ENCODE measurements around the gene ANKRD42.
A peak's percentile ranks its signal among the peaks of the same experiment; 100 is the strongest.

The ANKRD42 gene

DNA sequence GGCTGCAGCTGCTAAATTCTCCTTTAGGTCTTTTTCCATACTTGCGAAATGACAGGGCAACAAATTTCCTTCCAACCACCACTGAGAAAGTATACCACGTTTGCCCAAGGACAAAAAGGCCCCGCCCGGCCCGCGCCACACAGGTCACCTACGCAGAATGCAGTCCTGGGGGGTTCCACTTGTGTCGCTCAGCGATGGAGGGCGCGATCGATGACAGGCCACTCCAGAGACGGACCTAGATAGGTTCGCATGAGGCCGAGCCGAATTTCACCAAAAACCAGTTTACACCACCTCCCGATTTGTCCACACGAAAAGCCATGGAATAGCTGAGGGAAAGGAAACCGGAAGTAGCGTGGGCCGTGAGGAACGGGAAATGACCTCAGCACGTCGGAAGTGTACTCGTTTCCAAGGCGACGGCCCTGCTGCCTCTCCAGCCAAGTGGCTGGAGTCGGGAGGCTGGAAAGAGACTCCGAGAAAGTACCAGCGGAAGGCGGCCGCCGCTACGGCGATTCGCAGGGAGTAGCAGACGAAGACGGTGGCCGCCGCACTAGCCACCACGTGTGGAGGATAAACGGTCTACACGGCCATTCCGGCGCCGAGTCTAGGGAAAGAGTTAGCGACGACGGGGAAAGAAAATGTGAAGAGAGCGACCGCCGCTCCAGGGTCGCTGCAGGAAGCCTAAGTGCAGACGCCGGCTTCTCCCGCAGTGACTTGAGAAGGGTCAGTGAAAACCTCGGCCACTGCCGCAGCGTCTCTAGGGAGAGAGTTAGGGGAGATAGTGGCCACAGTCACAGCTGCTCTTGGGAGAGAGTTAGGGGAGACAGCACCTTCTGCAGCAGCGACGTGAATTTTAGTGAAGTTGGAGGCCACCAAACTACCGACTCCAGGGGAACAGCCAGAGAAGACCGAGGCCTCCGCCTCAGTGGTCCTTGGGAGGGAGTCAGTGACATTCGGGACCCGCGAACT lies at the start of gene ANKRD42:
ANKRD42 (plus strand) TSS at position 398 of the 966 bp plus-strand sequence. CDS start 959 bp downstream, outside the sequence.
- peak within 1 kb of the TSS; percentile 80 for H2AFZ ChIP-seq (ENCODE audit: low read length, unreplicated experiment)
- H3K4me3 ChIP-seq (ENCODE audit: low read depth, low read length), result peak within 1 kb of the TSS; percentile 95
- peak within 1 kb of the TSS; percentile 88 for H3K27ac ChIP-seq (ENCODE audit: low read depth, low read length)
- peaks cover 41% of the 10 kb centered on the region for H3K79me2 ChIP-seq (ENCODE audit: control insufficient read depth, insufficient read depth, low read length, unreplicated experiment)
- H3K27me3 ChIP-seq (ENCODE audit: insufficient read depth, low read length), result no peaks in the 10 kb centered on the region
- peaks cover 14% of the 10 kb centered on the region for H3K36me3 ChIP-seq (ENCODE audit: insufficient read depth, low read length)
- peaks cover 35% of the 10 kb centered on the region for H3K4me1 ChIP-seq (ENCODE audit: control insufficient read depth, insufficient read depth, low read length, unreplicated experiment)

- no peaks in the 10 kb centered on the region for H3K79me2 ChIP-seq (ENCODE audit: control insufficient read depth, insufficient read depth, low read length, unreplicated experiment)
- no peaks in the 10 kb centered on the region for H3K4me1 ChIP-seq (ENCODE audit: control insufficient read depth, insufficient read depth, low read length, unreplicated experiment)
- H3K27ac ChIP-seq (ENCODE audit: low read depth, low read length), result no peak overlapping the region
- no peaks in the 10 kb centered on the region for H3K36me3 ChIP-seq (ENCODE audit: insufficient read depth, low read length)
- no peak overlapping the region for H3K4me3 ChIP-seq (ENCODE audit: low read depth, low read length)
- no peaks in the 10 kb centered on the region for H3K27me3 ChIP-seq (ENCODE audit: insufficient read depth, low read length)
- H2AFZ ChIP-seq (ENCODE audit: low read length, unreplicated experiment), result no peak overlapping the region
Measured at GRCh38 chr11:83147895-83148294, 45.6 kb upstream of the ANKRD42 start.

DNA sequence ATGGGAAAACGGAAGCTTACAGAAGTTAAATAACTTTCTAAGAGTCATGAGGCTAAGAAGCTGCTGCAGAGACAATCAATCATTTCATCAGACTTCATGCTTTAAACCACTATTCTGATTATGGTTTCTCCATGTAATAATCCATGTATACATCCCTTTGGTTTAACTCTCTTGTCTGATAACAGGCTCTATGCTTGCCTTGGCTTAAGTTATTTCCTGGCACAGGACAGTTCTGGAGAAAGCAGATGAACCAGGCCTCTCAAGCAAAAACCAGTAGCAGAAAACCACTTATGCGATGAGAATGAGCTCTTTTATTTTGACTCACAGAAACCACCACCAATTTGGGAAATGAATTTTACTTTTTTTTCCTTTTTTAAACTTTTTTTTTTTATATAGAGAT lies 43.1 kb upstream of the ANKRD42 start:
- H3K79me2 ChIP-seq (ENCODE audit: control insufficient read depth, insufficient read depth, low read length, unreplicated experiment), result no peaks in the 10 kb centered on the region
- no peak overlapping the region for H2AFZ ChIP-seq (ENCODE audit: low read length, unreplicated experiment)
- no peak overlapping the region for H3K4me3 ChIP-seq (ENCODE audit: low read depth, low read length)
- no peaks in the 10 kb centered on the region for H3K36me3 ChIP-seq (ENCODE audit: insufficient read depth, low read length)
- H3K4me1 ChIP-seq (ENCODE audit: control insufficient read depth, insufficient read depth, low read length, unreplicated experiment), result no peaks in the 10 kb centered on the region
- no peaks in the 10 kb centered on the region for H3K27me3 ChIP-seq (ENCODE audit: insufficient read depth, low read length)
- no peak overlapping the region for H3K27ac ChIP-seq (ENCODE audit: low read depth, low read length)

GRCh38 chr11:83151274-83151977 lies 42.1 kb upstream of the ANKRD42 start:
- no peak overlapping the region for H3K4me3 ChIP-seq (ENCODE audit: low read depth, low read length)
- no peaks in the 10 kb centered on the region for H3K79me2 ChIP-seq (ENCODE audit: control insufficient read depth, insufficient read depth, low read length, unreplicated experiment)
- no peaks in the 10 kb centered on the region for H3K4me1 ChIP-seq (ENCODE audit: control insufficient read depth, insufficient read depth, low read length, unreplicated experiment)
- H3K36me3 ChIP-seq (ENCODE audit: insufficient read depth, low read length), result no peaks in the 10 kb centered on the region
- no peak overlapping the region for H3K27ac ChIP-seq (ENCODE audit: low read depth, low read length)
- no peak overlapping the region for H2AFZ ChIP-seq (ENCODE audit: low read length, unreplicated experiment)
- H3K27me3 ChIP-seq (ENCODE audit: insufficient read depth, low read length), result no peaks in the 10 kb centered on the region

- H2AFZ ChIP-seq (ENCODE audit: low read length, unreplicated experiment), result no peak overlapping the region
- H3K4me1 ChIP-seq (ENCODE audit: control insufficient read depth, insufficient read depth, low read length, unreplicated experiment), result no peaks in the 10 kb centered on the region
- H3K27me3 ChIP-seq (ENCODE audit: insufficient read depth, low read length), result no peaks in the 10 kb centered on the region
- H3K27ac ChIP-seq (ENCODE audit: low read depth, low read length), result no peak overlapping the region
- H3K36me3 ChIP-seq (ENCODE audit: insufficient read depth, low read length), result no peaks in the 10 kb centered on the region
- no peak overlapping the region for H3K4me3 ChIP-seq (ENCODE audit: low read depth, low read length)
- H3K79me2 ChIP-seq (ENCODE audit: control insufficient read depth, insufficient read depth, low read length, unreplicated experiment), result peaks cover 3% of the 10 kb centered on the region
Measured at GRCh38 chr11:83152264-83152663, 41.2 kb upstream of the ANKRD42 start.

GRCh38 chr11:83153764-83154163 lies 39.7 kb upstream of the ANKRD42 start:
- peaks cover 4% of the 10 kb centered on the region for H3K36me3 ChIP-seq (ENCODE audit: insufficient read depth, low read length)
- H3K4me3 ChIP-seq (ENCODE audit: low read depth, low read length), result no peak overlapping the region
- H2AFZ ChIP-seq (ENCODE audit: low read length, unreplicated experiment), result no peak overlapping the region
- H3K79me2 ChIP-seq (ENCODE audit: control insufficient read depth, insufficient read depth, low read length, unreplicated experiment), result peaks cover 18% of the 10 kb centered on the region
- H3K27ac ChIP-seq (ENCODE audit: low read depth, low read length), result no peak overlapping the region
- H3K4me1 ChIP-seq (ENCODE audit: control insufficient read depth, insufficient read depth, low read length, unreplicated experiment), result no peaks in the 10 kb centered on the region
- H3K27me3 ChIP-seq (ENCODE audit: insufficient read depth, low read length), result no peaks in the 10 kb centered on the region

DNA sequence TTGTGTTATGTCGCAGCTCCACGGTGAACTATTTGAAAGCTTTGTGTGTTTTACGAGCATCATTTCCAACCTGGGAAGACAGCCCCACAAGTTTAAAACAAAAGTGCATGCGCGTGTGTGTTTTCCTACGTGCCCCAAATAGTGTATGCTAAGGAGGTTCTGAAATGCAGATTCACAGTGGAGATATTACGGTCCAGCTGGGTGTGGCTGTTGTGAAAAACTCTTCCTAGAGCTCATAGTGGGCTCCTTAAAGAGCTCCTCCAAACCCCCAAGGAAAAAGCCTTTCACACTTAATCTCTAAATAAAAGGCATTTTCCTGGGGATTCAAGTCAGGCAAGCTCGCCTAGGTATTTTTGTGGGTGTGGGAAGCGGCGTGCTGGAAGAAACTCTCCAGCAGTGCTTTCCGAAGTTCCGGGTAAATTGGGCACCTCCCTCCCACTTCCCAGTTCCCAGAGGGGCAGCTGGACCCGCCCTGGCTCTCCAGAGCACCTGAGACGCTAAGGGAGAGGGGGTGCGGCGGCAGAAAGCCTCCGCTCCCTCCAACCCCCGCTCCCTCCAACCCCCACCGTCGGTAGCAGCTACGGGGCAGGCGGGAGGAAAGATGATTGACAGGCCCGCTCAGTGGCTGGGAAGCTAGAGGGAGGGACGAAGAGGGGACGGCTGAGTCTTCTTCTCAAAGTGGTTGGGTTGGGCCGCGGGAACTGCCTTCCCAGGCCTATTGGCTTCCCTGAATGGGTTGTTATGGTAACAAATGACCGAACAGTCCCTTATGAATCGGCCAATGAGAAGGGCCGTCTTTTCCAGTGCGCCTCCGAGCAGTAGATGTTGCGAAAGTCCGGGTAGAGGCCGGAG lies 37.1 kb upstream of the ANKRD42 start:
- peak overlapping the region; percentile 77 for H3K4me3 ChIP-seq (ENCODE audit: low read depth, low read length)
- H3K79me2 ChIP-seq (ENCODE audit: control insufficient read depth, insufficient read depth, low read length, unreplicated experiment), result peaks cover 44% of the 10 kb centered on the region
- peak overlapping the region; percentile 84 for H2AFZ ChIP-seq (ENCODE audit: low read length, unreplicated experiment)
- peaks cover 11% of the 10 kb centered on the region for H3K4me1 ChIP-seq (ENCODE audit: control insufficient read depth, insufficient read depth, low read length, unreplicated experiment)
- H3K27ac ChIP-seq (ENCODE audit: low read depth, low read length), result peak overlapping the region; percentile 67
- H3K36me3 ChIP-seq (ENCODE audit: insufficient read depth, low read length), result peaks cover 27% of the 10 kb centered on the region
- H3K27me3 ChIP-seq (ENCODE audit: insufficient read depth, low read length), result no peaks in the 10 kb centered on the region

DNA sequence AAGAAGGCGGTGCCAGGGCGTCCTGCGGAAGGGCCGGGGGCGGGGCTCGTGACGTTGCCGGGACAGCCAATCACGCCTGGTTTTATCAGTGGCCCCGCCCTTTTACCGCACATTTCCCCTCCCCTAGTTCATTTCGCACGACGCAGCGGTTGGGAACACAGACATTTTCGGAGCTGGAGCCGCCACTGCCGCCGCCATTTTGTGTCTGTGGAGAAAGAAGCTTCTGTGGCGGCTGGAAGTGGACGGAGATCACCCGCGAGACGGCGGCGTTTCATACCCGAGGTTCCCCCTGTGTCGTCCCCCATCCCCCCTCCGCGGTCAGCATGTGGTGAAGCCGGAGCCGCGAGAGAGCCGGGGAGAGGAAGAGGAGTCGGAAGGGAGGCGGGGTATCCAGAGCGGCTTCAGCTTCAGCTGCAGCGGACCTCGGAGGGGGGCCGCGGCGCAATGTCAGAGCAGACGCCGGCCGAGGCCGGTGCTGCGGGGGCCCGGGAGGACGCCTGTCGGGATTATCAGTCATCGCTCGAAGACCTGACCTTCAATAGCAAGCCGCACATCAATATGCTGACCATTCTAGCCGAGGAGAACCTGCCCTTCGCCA lies 36.4 kb upstream of the ANKRD42 start, which contains the start of gene PCF11:
PCF11 (plus strand) TSS at position 136 of the 598 bp plus-strand sequence; CDS start at position 445, 309 bp downstream.
- H3K4me1 ChIP-seq (ENCODE audit: control insufficient read depth, insufficient read depth, low read length, unreplicated experiment), result peaks cover 18% of the 10 kb centered on the region
- peaks cover 51% of the 10 kb centered on the region for H3K79me2 ChIP-seq (ENCODE audit: control insufficient read depth, insufficient read depth, low read length, unreplicated experiment)
- peak within 1 kb of the TSS; percentile 99 for H3K4me3 ChIP-seq (ENCODE audit: low read depth, low read length)
- H3K27ac ChIP-seq (ENCODE audit: low read depth, low read length), result peak within 1 kb of the TSS; percentile 92
- H3K27me3 ChIP-seq (ENCODE audit: insufficient read depth, low read length), result no peaks in the 10 kb centered on the region
- peaks cover 28% of the 10 kb centered on the region for H3K36me3 ChIP-seq (ENCODE audit: insufficient read depth, low read length)
- H2AFZ ChIP-seq (ENCODE audit: low read length, unreplicated experiment), result peak within 1 kb of the TSS; percentile 84

DNA sequence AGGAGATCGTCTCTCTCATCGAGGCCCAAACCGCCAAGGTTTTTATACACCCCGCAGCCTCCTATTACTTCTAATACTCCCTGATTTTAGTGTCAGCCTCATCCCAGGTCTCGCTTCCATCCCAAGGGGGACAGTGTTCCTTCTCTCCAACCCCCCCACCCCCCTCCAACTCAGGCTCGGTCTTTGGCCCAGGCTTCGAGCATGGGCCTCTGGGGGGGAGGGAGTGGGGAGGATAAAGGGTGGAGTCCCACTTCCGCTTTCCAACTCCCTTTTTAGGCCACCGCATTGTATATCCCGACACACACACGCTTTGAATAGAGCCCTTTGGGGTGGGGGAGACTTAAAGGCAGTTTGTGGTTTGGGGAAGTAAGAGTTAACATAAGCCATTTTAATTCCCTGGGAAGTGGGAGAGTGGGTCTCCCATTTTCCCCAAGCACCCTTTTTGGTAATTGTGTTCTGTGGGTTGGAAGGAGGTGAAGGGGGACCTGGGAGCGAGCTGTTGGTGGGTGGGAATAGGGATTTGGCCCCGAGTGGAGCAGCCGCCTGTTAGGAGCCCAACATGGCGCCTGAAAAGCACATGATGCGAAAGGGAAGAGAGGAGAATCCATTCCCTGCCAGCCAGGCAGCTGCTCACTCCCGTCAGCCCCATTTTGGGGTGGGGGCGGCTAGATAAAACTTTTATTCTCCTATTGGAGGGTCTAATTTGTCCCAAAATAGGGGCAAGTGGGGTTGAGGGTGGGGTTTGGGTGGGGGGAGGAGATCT lies 35.7 kb upstream of the ANKRD42 start:
- peak overlapping the region; percentile 92 for H3K27ac ChIP-seq (ENCODE audit: low read depth, low read length)
- H3K27me3 ChIP-seq (ENCODE audit: insufficient read depth, low read length), result no peaks in the 10 kb centered on the region
- H2AFZ ChIP-seq (ENCODE audit: low read length, unreplicated experiment), result no peak overlapping the region
- peak overlapping the region; percentile 99 for H3K4me3 ChIP-seq (ENCODE audit: low read depth, low read length)
- peaks cover 28% of the 10 kb centered on the region for H3K36me3 ChIP-seq (ENCODE audit: insufficient read depth, low read length)
- peaks cover 57% of the 10 kb centered on the region for H3K79me2 ChIP-seq (ENCODE audit: control insufficient read depth, insufficient read depth, low read length, unreplicated experiment)
- peaks cover 19% of the 10 kb centered on the region for H3K4me1 ChIP-seq (ENCODE audit: control insufficient read depth, insufficient read depth, low read length, unreplicated experiment)
